HG02623 (cell line): ENCODE measurements around the gene ANAPC7.
"Not testable (repeated sequence)": the region's sequence is repeated elsewhere in the genome, so short reads cannot be mapped to it uniquely, and the experiment has no call there.

Experiments used
- ATAC-seq: cut with Tn5 transposase; IDR thresholded peaks from one replicate; pipeline ENCODE4 v1.9.1; 2021; ENCODE audit warnings: moderate library complexity; ENCODE audit not compliant: unreplicated experiment

Gene ANAPC7

DNA sequence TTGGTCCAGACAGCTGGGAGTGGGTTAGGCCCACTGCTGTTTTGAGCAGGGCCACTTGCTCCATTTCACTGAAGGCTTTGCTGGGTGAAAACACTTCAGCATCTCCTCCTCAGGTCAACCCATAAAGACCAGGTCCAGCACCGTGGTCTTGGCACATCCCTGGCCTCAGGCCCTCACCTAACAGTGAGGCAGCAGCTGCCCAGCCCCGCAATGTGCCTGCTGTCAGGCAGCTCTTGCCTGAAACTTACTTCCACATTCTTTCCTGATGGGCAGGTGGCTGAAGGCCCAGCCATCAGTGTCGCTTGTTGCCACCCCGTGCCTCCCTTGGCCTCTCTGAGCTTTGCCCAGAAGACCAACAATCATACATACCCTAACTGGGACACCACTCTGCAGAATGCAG lies 54.4 kb downstream of the ANAPC7 start:
- no peak for ATAC-seq

DNA sequence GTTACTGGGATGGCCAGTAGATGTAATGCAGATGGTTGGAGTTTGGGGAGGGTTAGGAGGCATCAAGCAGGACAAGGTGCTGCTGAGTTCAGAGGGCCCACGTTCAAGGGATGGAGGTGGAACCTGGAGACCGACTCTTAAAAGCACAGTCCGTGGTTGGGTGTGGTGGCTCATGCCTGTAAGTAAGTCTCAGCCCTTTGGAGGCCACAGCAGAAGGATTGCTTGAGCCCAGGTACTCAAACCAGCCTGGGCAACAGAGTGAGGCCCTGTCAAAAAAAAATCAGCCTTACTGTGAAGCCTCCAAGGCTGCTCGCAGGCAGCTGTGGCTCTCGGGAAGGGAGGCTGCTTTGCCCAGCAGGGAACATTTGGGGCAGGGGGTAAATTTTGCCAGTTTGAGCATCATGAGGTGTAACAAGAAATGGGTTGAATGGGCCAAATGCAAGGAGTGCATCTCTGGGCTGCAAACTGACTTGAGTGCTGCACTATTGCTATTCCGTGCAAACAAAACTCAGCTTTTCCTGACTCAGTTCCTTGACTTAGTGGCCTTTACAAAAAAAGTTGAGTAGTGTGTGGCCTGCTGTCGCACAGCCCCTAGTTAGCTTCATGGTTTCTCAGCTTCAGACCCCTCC lies 55.0 kb downstream of the ANAPC7 start:
- ATAC-seq, result no peak

- no peak for ATAC-seq
Measured at GRCh38 chr12:110347767-110348166, 55.7 kb downstream of the ANAPC7 start.

GRCh38 chr12:110345963-110346362 lies 57.5 kb downstream of the ANAPC7 start:
- no peak for ATAC-seq

DNA sequence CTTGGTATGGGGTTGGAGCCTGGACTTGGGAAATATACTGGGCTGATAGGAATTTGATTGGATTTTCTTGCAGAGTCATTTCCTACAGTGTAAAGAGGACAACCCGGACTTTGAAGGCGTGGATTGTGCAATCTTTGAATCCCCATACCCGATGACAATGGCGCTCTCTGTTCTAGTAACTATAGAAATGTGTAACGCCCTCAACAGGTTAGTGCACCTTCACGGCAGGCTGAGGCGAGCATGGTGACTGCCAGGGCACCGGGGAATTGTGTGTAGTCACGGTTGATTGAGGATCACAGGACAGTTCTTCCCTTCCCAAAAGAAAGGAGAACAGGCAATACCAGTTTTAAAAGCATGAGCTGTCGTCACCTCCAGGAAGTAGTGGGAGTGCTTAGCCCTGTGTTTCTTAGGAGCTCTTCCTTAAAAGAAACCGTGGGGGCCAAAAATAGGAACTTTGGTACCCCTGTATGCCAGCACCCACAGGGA lies 58.3 kb downstream of the ANAPC7 start:
- no peak for ATAC-seq

DNA sequence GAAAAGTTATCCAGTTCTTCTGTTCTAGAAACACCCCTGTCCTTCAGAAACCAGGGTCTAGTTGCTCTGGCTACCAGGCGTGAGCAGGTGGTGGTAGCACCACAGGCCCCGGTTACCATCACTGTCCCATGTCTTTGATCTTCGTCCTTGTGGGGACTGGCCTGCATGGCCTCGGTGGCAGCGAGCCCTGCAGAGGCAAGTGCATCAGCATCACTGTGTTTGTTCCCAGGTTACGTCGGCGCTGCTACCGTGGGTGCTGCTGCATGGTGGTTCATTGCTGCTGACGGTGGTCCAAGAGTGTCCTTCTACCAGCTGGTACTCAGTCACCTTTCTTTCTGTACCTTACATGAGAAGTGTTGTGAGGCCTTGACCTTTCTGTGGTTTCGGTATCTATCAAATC lies 58.9 kb downstream of the ANAPC7 start:
- ATAC-seq, result no peak

- no peak for ATAC-seq
Measured at GRCh38 chr12:110343736-110344555, 59.6 kb downstream of the ANAPC7 start.

DNA sequence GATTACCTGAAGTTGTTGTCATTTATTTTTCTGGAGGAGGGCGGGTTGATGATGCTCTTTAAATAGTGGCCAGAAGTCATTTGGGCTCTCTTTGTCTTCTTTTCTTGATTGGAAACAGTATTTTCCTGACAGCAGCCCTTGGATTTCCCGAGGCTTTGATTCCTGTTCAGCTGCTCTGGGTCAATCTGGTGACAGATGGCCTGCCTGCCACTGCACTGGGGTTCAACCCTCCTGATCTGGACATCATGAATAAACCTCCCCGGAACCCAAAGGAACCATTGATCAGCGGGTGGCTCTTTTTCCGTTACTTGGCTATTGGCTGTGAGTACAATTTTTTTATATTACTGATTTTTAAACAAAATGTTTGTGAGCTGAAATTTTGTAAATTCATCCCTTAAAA lies 60.4 kb downstream of the ANAPC7 start:
- ATAC-seq, result no peak

GRCh38 chr12:110342157-110342556 lies 61.4 kb downstream of the ANAPC7 start:
- no peak for ATAC-seq

DNA sequence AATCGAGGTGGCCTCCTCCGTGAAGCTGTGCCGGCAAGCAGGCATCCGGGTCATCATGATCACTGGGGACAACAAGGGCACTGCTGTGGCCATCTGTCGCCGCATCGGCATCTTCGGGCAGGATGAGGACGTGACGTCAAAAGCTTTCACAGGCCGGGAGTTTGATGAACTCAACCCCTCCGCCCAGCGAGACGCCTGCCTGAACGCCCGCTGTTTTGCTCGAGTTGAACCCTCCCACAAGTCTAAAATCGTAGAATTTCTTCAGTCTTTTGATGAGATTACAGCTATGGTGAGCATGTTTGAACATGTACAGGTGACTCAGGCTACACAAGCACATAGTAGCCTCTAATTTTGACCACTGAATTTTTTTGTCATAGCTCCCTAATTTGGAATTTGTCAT lies 62.8 kb downstream of the ANAPC7 start:
- ATAC-seq, result no peak

GRCh38 chr12:110340261-110340660 lies 63.2 kb downstream of the ANAPC7 start:
- not testable (repeated sequence) for ATAC-seq

- no peak for ATAC-seq
Measured at GRCh38 chr12:110339184-110339952, 64.1 kb downstream of the ANAPC7 start.

DNA sequence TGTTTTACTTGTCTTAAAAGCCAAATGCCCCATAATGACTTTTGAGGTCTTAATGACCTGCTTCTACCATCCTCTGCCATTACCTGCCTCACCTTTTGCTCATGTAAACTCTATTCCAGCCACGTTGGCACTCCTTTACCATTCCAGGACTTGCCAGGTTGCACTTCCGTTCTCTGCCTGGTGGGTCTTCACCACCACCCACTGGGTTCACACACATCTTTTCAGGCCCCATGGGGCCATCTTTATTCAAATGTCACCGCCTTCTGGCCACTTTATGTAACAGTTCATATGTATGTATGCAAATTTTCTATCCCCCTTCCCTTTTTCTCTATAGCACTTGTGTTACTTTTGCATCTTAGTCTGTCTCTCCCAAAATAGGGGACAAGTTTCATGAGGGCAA lies 64.8 kb downstream of the ANAPC7 start:
- no peak for ATAC-seq

- no peak for ATAC-seq
Measured at GRCh38 chr12:110337912-110338710, 65.4 kb downstream of the ANAPC7 start.

GRCh38 chr12:110335481-110336045 lies 67.9 kb downstream of the ANAPC7 start:
- ATAC-seq, result no peak

DNA sequence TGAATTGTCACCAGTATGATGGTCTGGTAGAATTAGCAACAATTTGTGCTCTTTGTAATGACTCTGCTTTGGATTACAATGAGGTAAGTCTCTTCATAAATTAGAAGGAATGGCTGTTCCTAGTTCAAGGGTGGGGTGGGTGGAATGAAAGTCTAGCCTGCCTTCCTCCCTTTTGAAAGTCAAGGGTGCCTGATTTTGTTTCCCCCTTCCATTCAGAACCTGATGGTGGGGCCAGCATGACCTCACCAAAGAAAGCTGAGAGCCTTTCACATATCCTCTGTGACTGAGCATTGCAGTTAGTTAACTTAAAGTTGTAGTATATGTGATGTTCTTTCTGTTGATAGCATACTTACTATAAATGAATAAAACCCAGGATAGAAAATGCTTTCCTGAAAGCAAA lies 70.3 kb downstream of the ANAPC7 start:
- no peak for ATAC-seq

- ATAC-seq, result no peak
Measured at GRCh38 chr12:110330544-110330943, 73.0 kb downstream of the ANAPC7 start.

GRCh38 chr12:110330124-110330523 lies 73.4 kb downstream of the ANAPC7 start:
- ATAC-seq, result no peak

- ATAC-seq, result no peak
Measured at GRCh38 chr12:110329710-110330109, 73.8 kb downstream of the ANAPC7 start.
